Liver (tissue), 3 donors: Measurements from ENCODE around the gene NXPH1.

ENCODE experiments used
- EGR1 ChIP-seq, 2 donors: IDR thresholded peaks; 2 replicates each; pipeline ENCODE4 v1.6.1; 2016 to 2018; ENCODE audit warnings: antibody characterized with exemption in 2 of 2, low read depth in 2 of 2
- GABPA ChIP-seq, 2 donors: IDR thresholded peaks in 1 of 2; conservative IDR thresholded peaks in 1 of 2; 2 replicates each; pipeline ENCODE4 v1.6.1; 2016; ENCODE audit warnings: antibody characterized with exemption in 2 of 2, mild to moderate bottlenecking in 1 of 2, moderate library complexity in 1 of 2
- NR2F2 ChIP-seq: IDR thresholded peaks from 2 replicates; pipeline ENCODE4 v1.6.1; 2016; ENCODE audit warnings: antibody characterized with exemption
- SP1 ChIP-seq: IDR thresholded peaks from 2 replicates; pipeline ENCODE4 v1.6.1; 2018; ENCODE audit warnings: antibody characterized with exemption, mild to moderate bottlenecking
- TF ChIP-seq, protein P1 (sequence below): IDR thresholded peaks from 2 replicates; pipeline ENCODE4 v1.6.1; 2016; ENCODE audit warnings: antibody characterized with exemption, mild to moderate bottlenecking
- TF ChIP-seq, protein P2 (sequence below): fragments of 150-350 bp; IDR thresholded peaks from 2 replicates; pipeline ENCODE4 v1.5.1; 2017; ENCODE audit warnings: improper control_type of control experiment, low read depth, low read length; ENCODE audit not compliant: missing input control
- TF ChIP-seq, protein P3 (sequence below): IDR thresholded peaks from 2 replicates; pipeline ENCODE4 v1.6.1; 2016; ENCODE audit warnings: antibody characterized with exemption
- donor health status: healthy.
- donor health status: healthy.

DNA sequence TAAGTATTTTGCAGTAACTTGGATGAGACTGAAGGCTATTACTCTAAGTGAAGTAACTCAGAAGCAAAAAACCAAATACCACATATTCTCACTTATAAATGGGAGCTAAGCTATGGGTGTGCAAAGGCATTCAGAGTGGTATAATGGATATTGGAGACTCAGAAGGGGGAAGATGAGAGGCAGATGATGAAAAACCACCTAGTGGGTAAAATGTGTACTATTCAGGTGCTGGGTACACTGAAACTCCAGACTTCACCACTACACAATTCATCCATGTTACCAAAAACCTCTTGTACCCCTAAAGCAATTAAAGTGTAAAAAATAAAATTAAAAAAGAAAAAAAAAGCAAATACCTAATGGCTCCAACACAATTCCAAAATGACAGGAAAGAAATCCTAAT is 351.7 kb downstream of the NXPH1 start:
- TF ChIP-seq, protein P1, sequence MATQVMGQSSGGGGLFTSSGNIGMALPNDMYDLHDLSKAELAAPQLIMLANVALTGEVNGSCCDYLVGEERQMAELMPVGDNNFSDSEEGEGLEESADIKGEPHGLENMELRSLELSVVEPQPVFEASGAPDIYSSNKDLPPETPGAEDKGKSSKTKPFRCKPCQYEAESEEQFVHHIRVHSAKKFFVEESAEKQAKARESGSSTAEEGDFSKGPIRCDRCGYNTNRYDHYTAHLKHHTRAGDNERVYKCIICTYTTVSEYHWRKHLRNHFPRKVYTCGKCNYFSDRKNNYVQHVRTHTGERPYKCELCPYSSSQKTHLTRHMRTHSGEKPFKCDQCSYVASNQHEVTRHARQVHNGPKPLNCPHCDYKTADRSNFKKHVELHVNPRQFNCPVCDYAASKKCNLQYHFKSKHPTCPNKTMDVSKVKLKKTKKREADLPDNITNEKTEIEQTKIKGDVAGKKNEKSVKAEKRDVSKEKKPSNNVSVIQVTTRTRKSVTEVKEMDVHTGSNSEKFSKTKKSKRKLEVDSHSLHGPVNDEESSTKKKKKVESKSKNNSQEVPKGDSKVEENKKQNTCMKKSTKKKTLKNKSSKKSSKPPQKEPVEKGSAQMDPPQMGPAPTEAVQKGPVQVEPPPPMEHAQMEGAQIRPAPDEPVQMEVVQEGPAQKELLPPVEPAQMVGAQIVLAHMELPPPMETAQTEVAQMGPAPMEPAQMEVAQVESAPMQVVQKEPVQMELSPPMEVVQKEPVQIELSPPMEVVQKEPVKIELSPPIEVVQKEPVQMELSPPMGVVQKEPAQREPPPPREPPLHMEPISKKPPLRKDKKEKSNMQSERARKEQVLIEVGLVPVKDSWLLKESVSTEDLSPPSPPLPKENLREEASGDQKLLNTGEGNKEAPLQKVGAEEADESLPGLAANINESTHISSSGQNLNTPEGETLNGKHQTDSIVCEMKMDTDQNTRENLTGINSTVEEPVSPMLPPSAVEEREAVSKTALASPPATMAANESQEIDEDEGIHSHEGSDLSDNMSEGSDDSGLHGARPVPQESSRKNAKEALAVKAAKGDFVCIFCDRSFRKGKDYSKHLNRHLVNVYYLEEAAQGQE, result no peak
- TF ChIP-seq, protein P2, sequence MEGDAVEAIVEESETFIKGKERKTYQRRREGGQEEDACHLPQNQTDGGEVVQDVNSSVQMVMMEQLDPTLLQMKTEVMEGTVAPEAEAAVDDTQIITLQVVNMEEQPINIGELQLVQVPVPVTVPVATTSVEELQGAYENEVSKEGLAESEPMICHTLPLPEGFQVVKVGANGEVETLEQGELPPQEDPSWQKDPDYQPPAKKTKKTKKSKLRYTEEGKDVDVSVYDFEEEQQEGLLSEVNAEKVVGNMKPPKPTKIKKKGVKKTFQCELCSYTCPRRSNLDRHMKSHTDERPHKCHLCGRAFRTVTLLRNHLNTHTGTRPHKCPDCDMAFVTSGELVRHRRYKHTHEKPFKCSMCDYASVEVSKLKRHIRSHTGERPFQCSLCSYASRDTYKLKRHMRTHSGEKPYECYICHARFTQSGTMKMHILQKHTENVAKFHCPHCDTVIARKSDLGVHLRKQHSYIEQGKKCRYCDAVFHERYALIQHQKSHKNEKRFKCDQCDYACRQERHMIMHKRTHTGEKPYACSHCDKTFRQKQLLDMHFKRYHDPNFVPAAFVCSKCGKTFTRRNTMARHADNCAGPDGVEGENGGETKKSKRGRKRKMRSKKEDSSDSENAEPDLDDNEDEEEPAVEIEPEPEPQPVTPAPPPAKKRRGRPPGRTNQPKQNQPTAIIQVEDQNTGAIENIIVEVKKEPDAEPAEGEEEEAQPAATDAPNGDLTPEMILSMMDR, result no peak
- no peak for TF ChIP-seq EGR1 (IDR thresholded peaks at IDR 0.05; ENCODE audit: low read depth in 2 of 2)
- TF ChIP-seq GABPA (IDR thresholded peaks at IDR 0.05 in 1 of 2, conservative IDR thresholded peaks at IDR 0.05 in 1 of 2), result no peak
- TF ChIP-seq NR2F2, result no peak
- TF ChIP-seq SP1, result no peak
- TF ChIP-seq, protein P3, sequence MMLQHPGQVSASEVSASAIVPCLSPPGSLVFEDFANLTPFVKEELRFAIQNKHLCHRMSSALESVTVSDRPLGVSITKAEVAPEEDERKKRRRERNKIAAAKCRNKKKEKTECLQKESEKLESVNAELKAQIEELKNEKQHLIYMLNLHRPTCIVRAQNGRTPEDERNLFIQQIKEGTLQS, result no peak
